Measurements from ENCODE around the gene HSF5. TPM values are rescaled to one million over a fixed set of nuclear protein-coding genes. Genes with fewer than 3 reads are reported as not detected.

HSF5 gene
- total RNA-seq, 1 experiment from 2014 or later: not detected

DNA sequence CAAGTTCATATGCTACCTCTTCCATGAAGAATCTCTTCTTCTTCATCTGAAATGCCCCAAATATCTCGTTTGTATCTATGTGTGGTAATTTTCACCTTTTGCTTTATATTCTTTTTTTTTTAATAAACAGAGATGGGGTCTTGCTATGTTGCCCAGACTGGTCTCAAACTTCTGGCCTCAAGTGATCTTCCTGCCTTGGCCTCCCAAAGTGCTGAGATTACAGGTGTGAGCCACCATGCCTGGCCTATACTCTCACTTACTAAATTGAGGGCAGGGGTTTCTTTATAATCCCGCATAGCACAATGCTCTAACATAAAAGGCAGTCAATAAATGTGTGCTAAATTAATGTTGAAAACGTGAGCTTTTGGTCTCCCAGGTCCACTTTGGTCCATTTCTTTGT is 101.5 kb downstream of the HSF5 start:
- no peak overlapping the region for H2AK5ac ChIP-seq (ENCODE audit: insufficient read length, low read length)
- H3K27me3 Mint-ChIP-seq (ENCODE audit: low read depth): peaks cover 3% of the 10 kb centered on the region
- H3K23ac ChIP-seq (ENCODE audit: insufficient read length, low read depth, low read length): no peak overlapping the region
- no peak overlapping the region for H3K18ac ChIP-seq (ENCODE audit: insufficient read length, low read depth, low read length)
- H3K79me2 ChIP-seq (ENCODE audit: insufficient read depth, low read length): no peaks in the 10 kb centered on the region
- no peaks in the 10 kb centered on the region for H3K23me2 ChIP-seq (ENCODE audit: insufficient read length, low read depth, low read length, poor library complexity, severe bottlenecking)
- no peak overlapping the region for H3K27ac Mint-ChIP-seq
- no peak for DNase-seq
- no peaks in the 10 kb centered on the region for H4K20me1 ChIP-seq (ENCODE audit: control insufficient read depth, insufficient read depth, insufficient read length)
- TF ChIP-seq CTCF (conservative IDR thresholded peaks at IDR 0.05): no peak
- no peak overlapping the region for H3K56ac ChIP-seq (ENCODE audit: insufficient read length, low read depth, low read length)
- H3K27me3 ChIP-seq (ENCODE audit: insufficient read depth, low read length): no peaks in the 10 kb centered on the region
- no peak overlapping the region for H3K14ac ChIP-seq (ENCODE audit: insufficient read depth, low read length)
- H3K27ac ChIP-seq (ENCODE audit: insufficient read length, low read depth, low read length): no peak overlapping the region
- H3K4me3 Mint-ChIP-seq: no peak overlapping the region
- H3T11ph ChIP-seq (ENCODE audit: low read length): no peak overlapping the region
- H4K5ac ChIP-seq (ENCODE audit: insufficient read length, low read depth, low read length): no peak overlapping the region
- no peaks in the 10 kb centered on the region for H3K79me1 ChIP-seq (ENCODE audit: insufficient read depth, low read depth, low read length, poor library complexity, severe bottlenecking)
- no peak overlapping the region for H2BK120ac ChIP-seq (ENCODE audit: low read depth, low read length, poor library complexity, severe bottlenecking)
- no peak overlapping the region for H2BK20ac ChIP-seq (ENCODE audit: low read depth, low read length, poor library complexity, severe bottlenecking)
- H3K4me1 Mint-ChIP-seq: peaks cover 29 to 30% of the 10 kb centered on the region in 2 experiments
- peaks cover 9% of the 10 kb centered on the region for H3K4me1 ChIP-seq (ENCODE audit: insufficient read depth, low read length)
- no peak overlapping the region for H3K9ac ChIP-seq (ENCODE audit: extremely low read depth, insufficient read length, low read length)
- no CpG with 5 or more reads among the region's 3 CpGs for WGBS (ENCODE audit: extremely low coverage, insufficient read length, low lambda C conversion rate)
- no peak overlapping the region for H2BK12ac ChIP-seq (ENCODE audit: insufficient read length, low read depth, low read length)
- no peaks in the 10 kb centered on the region for H3K36me3 Mint-ChIP-seq (ENCODE audit: insufficient read depth in 1 of 3, low read depth in 3 of 3)
- no peaks in the 10 kb centered on the region for H3K9me3 ChIP-seq (ENCODE audit: control insufficient read depth, low read depth, low read length)
- no peak overlapping the region for H4K8ac ChIP-seq (replicated peaks; ENCODE audit: insufficient read length, low read depth, low read length)
- no peak overlapping the region for H2BK15ac ChIP-seq (ENCODE audit: low read depth, low read length)
- no peak overlapping the region for H2AFZ ChIP-seq (ENCODE audit: low read length)
- H3K4me2 ChIP-seq (ENCODE audit: insufficient read depth, insufficient read length, low read length): no peak overlapping the region
- no peaks in the 10 kb centered on the region for H3K9me3 Mint-ChIP-seq
- H2BK5ac ChIP-seq (ENCODE audit: insufficient read length, low read length): no peak overlapping the region
- H3K4ac ChIP-seq (ENCODE audit: low read depth, low read length): no peak overlapping the region
- H4K91ac ChIP-seq (ENCODE audit: insufficient read length, low read depth, low read length): no peak overlapping the region

Data from H9 (cell line).